ENCODE data around the gene COA1.

- TF ChIP-seq EZH2phosphoT487 (conservative IDR thresholded peaks at IDR 0.05; ENCODE audit: low read length), result no peak
- no peak for TF ChIP-seq CTCF (IDR thresholded peaks at IDR 0.05; ENCODE audit: insufficient read depth, low read length, poor library complexity, severe bottlenecking)
These were observed 93.2 kb downstream of the COA1 start for GRCh38 chr7:43636093-43636492.

Measured in SU-DHL-6 (cell line).